ENCODE data around the gene LRRC47.

Gene LRRC47

DNA sequence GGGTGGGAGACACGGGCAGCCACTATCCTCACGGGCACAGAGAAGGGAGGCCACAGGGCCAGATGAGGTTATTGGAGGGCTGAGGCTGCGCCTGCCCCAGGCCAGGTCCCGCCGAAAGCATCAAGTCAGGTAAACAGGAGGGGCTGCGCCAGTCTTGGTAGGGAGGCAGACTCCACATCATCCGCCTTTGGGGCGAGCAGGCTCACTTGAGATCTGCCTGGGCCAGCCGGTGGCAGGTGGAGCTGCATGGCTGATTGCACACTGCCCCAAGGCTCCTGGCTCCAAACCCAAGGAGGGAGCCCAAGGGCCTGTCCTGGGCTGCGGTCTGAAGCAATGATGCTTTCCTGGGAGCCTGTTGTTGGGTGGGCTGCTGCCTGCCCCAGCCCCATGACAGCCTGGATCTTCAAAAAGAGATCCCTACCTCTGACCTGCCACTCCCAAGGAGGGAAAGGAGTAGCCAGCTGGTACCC is 19.2 kb downstream of the LRRC47 start:
- Histone ChIP-seq H3K36me3 (ENCODE audit: control insufficient read depth, insufficient read depth, low read length) (peaks cover 19% of the 10 kb centered on the region), H3K4me3 (replicated peaks; ENCODE audit: low read depth, low read length) (no peak overlapping the region), H3K27me3 (replicated peaks; ENCODE audit: control insufficient read depth, insufficient read depth, low read length) (no peaks in the 10 kb centered on the region)
- TF ChIP-seq, protein P1, sequence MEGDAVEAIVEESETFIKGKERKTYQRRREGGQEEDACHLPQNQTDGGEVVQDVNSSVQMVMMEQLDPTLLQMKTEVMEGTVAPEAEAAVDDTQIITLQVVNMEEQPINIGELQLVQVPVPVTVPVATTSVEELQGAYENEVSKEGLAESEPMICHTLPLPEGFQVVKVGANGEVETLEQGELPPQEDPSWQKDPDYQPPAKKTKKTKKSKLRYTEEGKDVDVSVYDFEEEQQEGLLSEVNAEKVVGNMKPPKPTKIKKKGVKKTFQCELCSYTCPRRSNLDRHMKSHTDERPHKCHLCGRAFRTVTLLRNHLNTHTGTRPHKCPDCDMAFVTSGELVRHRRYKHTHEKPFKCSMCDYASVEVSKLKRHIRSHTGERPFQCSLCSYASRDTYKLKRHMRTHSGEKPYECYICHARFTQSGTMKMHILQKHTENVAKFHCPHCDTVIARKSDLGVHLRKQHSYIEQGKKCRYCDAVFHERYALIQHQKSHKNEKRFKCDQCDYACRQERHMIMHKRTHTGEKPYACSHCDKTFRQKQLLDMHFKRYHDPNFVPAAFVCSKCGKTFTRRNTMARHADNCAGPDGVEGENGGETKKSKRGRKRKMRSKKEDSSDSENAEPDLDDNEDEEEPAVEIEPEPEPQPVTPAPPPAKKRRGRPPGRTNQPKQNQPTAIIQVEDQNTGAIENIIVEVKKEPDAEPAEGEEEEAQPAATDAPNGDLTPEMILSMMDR (IDR thresholded peaks at IDR 0.05; ENCODE audit: insufficient read depth, low read length, poor library complexity, severe bottlenecking): no peak
- no peak for DNase-seq (ENCODE audit: extremely low read depth, insufficient read length)

DNA sequence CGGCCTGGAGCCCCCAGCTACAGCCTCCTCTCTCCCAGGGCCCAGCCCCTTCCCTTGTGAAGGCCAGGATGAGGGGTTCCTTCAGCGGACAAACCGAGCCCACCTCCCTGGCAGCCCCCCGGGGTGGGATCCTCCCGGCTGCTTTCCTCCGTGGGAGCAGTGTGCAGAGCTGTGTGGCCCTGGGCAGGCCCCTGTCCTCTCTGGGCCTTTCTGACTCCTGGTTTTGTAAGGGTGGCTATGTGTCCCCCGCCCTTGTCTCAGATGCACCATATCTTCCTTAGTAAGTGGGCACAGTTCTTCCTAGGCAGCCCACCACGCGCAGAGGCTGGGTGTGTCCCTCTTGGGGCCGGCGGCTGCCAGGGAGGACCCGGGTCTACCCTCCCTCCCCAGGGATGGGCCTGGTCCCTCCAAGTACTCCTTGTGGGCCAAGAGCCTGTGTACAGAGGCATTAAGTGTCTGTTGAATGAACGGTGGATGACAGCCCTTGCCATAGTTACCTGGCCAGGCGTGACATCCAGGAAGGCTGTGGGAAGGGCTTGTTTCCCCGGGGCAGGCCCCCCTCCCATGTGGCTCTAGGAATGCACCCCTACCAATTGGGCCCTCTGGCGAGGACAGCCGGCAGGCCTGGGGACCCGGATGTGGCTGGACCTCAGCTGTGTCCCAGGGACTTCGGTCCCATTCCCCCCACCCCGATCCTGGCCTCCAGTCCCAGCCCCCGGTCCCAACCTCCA is 19.9 kb downstream of the LRRC47 start:
- no peak overlapping the region for H3K4me3 ChIP-seq (replicated peaks; ENCODE audit: low read depth, low read length)
- H3K36me3 ChIP-seq (ENCODE audit: control insufficient read depth, insufficient read depth, low read length): peaks cover 17% of the 10 kb centered on the region
- TF ChIP-seq, protein P1 (IDR thresholded peaks at IDR 0.05; ENCODE audit: insufficient read depth, low read length, poor library complexity, severe bottlenecking): no peak
- no peak for DNase-seq (ENCODE audit: extremely low read depth, insufficient read length)
- H3K27me3 ChIP-seq (replicated peaks; ENCODE audit: control insufficient read depth, insufficient read depth, low read length): no peaks in the 10 kb centered on the region

DNA sequence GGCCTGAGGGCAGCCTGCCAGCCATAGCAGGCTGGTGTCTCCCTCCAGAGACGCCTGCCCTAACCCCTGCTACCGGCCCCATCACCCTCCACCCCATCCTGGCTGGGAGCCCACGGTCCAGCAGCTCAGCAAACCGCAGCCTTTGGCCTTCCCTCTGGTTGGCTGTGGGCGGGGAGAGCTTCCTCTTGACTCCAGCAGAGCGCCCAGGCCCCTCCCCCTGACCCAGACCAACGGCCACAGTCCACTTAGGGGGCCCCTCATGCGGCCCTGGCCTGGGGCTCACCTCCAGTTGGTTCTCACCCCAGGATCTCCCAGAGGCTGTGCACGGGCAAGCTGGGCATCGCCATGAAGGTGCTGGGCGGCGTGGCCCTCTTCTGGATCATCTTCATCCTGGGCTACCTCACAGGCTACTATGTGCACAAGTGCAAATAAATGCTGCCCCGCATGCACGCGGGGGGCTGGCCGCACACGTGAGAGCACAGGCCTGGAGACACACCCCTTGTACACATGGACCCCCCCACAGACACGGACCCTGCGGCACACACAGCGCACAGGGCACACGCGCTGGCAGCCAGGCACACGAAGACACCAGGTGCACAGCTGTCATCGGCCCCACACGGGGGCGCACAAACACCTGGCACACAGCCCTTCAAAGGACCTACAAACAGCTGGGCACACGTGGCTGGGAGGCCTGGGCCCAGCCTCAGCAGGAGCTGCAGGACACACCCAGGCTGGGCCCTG is 20.6 kb downstream of the LRRC47 start:
- DNase-seq (ENCODE audit: extremely low read depth, insufficient read length): peak; percentile 58
- TF ChIP-seq, protein P1 (IDR thresholded peaks at IDR 0.05; ENCODE audit: insufficient read depth, low read length, poor library complexity, severe bottlenecking): peak; percentile 83
- H3K36me3 ChIP-seq (ENCODE audit: control insufficient read depth, insufficient read depth, low read length): peaks cover 11% of the 10 kb centered on the region
- H3K27me3 ChIP-seq (replicated peaks; ENCODE audit: control insufficient read depth, insufficient read depth, low read length): no peaks in the 10 kb centered on the region
- no peak overlapping the region for H3K4me3 ChIP-seq (replicated peaks; ENCODE audit: low read depth, low read length)

DNA sequence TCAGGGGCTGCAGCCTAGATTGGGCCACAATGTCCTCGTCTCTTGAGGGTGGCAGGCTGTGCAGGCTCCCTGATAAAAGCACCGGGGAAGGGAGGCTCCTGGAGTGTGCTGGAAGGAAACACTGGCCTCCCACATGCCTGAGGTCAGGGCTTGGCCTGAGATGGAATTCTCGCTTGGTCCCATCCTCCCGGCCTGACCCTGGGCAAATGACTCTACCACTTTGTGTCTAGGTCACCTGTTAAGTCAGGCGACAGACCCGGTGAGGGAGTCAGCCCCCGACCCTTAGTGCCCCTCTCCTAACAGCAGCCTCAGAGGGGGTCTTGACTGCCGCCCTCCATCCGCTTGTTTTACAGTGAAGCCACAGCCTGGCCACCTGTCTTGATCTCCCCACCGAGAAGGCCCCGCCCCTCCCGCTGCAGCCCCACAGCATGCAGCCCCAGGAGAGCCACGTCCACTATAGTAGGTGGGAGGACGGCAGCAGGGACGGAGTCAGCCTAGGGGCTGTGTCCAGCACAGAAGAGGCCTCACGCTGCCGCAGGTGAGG is 21.3 kb downstream of the LRRC47 start:
- DNase-seq (ENCODE audit: extremely low read depth, insufficient read length): no peak
- Histone ChIP-seq H3K27me3 (replicated peaks; ENCODE audit: control insufficient read depth, insufficient read depth, low read length) (no peaks in the 10 kb centered on the region; the same call in 1 of the 2 replicates), H3K36me3 (ENCODE audit: control insufficient read depth, insufficient read depth, low read length) (peaks cover 11% of the 10 kb centered on the region), H3K4me3 (replicated peaks; ENCODE audit: low read depth, low read length) (no peak overlapping the region)
- TF ChIP-seq, protein P1 (IDR thresholded peaks at IDR 0.05; ENCODE audit: insufficient read depth, low read length, poor library complexity, severe bottlenecking): no peak

DNA sequence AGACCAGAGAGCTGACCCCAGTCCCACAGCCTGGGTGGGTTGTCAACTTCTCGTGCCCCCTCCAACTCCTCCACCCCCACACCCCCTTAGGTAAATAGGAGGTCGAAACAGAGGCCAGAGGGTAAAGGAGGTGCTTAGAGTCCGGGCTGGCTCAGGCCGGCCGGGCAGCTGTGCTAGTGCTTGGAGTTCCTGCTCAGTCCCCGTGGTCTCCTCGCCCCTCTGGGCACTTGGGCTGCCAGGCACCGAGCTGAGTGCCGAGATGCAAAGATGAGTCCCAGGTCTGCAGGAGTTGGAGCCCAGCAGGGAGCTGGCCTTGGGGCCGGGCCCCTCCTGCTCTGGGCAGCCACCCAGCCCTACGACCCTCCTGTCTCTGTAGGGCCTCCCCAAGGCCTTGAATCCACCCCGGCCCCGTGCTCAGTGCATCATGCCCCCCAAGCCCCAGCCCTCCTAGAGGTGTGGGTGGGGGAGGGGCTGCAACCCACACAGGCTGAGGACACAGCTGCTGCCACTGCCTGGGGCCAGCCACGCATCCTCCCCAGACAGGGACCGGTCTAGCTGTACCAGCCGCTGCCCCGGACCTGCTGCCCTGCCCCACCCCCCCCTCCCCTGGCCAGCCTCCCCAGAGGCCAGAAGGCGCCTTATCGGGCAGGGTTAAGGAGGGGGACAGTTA is 21.9 kb downstream of the LRRC47 start:
- Histone ChIP-seq H3K4me3 (replicated peaks; ENCODE audit: low read depth, low read length) (no peak overlapping the region), H3K27me3 (replicated peaks; ENCODE audit: control insufficient read depth, insufficient read depth, low read length) (no peaks in the 10 kb centered on the region; the same call in 1 of the 2 replicates), H3K36me3 (ENCODE audit: control insufficient read depth, insufficient read depth, low read length) (peaks cover 6% of the 10 kb centered on the region)
- TF ChIP-seq, protein P1 (IDR thresholded peaks at IDR 0.05; ENCODE audit: insufficient read depth, low read length, poor library complexity, severe bottlenecking): no peak
- no peak for DNase-seq (ENCODE audit: extremely low read depth, insufficient read length)

All from GM06990 (cell line).